Osteoblast (primary cell): ENCODE measurements around the gene POLR2A. TPM values are rescaled to one million over a fixed set of nuclear protein-coding genes. Genes with fewer than 3 reads are reported as not detected.

Experiments
- DNase-seq: peaks from one replicate; pipeline ENCODE4 v3.0.0; 2011; ENCODE audit warnings: low spot score, mixed read lengths; ENCODE audit not compliant: insufficient read length; ENCODE audit errors: missing footprints
- H2AFZ ChIP-seq: 2 replicates; pipeline ENCODE4 v1.6.0; 2011; ENCODE audit warnings: mild to moderate bottlenecking, low read length
- H3K27ac ChIP-seq: 2 replicates; pipeline ENCODE4 v1.5.1; 2011; ENCODE audit warnings: mild to moderate bottlenecking, low read depth, low read length, moderate library complexity
- H3K27me3 ChIP-seq: 2 replicates; pipeline ENCODE4 v1.6.0; 2012; ENCODE audit warnings: mild to moderate bottlenecking, control low read depth, inconsistent platforms, low read length, moderate library complexity; ENCODE audit not compliant: insufficient read depth
- H3K36me3 ChIP-seq: 2 replicates; pipeline ENCODE4 v1.5.1; 2011; ENCODE audit warnings: mild to moderate bottlenecking, low read length, control low read depth, moderate library complexity; ENCODE audit not compliant: insufficient read depth
- H3K4me1 ChIP-seq: 2 replicates; pipeline ENCODE4 v1.5.1; 2011; ENCODE audit warnings: mild to moderate bottlenecking, low read length, control low read depth, moderate library complexity; ENCODE audit not compliant: insufficient read depth
- H3K4me2 ChIP-seq: 2 replicates; pipeline ENCODE4 v1.6.0; 2011; ENCODE audit warnings: mild to moderate bottlenecking, low read length; ENCODE audit not compliant: insufficient read depth
- H3K4me3 ChIP-seq: fragments of 200-600 bp; sonication (generic); 3 replicates; pipeline ENCODE4 v1.5.1; 2012; ENCODE audit warnings: mild to moderate bottlenecking, low read length, inconsistent platforms; ENCODE audit not compliant: insufficient read depth
- H3K79me2 ChIP-seq: 2 replicates; pipeline ENCODE4 v1.6.0; 2012; ENCODE audit warnings: mild to moderate bottlenecking, low read length, control low read depth, inconsistent platforms; ENCODE audit not compliant: insufficient read depth
- H3K9me3 ChIP-seq: 2 replicates; pipeline ENCODE4 v1.5.1; 2011; ENCODE audit warnings: low read depth, low read length, control low read depth
- H4K20me1 ChIP-seq: 2 replicates; pipeline ENCODE4 v1.6.0; 2012; ENCODE audit warnings: mild to moderate bottlenecking, low read length, control low read depth; ENCODE audit not compliant: insufficient read depth
- total RNA-seq: library from RNA; depleted of rRNA; stranded (reverse); fragments of >200 nt; gene quantifications from 2 replicates; pipeline ENCODE4 v1.2.3, GENCODE V29; 2012
- TF ChIP-seq, protein P1 (sequence below): IDR thresholded peaks from 2 replicates; pipeline ENCODE4 v1.5.1; 2011; ENCODE audit warnings: mild to moderate bottlenecking, low read depth, low read length, moderate library complexity; ENCODE audit errors: extremely low read depth

POLR2A gene
- total RNA-seq, 1 donor = 95.9 TPM

DNA sequence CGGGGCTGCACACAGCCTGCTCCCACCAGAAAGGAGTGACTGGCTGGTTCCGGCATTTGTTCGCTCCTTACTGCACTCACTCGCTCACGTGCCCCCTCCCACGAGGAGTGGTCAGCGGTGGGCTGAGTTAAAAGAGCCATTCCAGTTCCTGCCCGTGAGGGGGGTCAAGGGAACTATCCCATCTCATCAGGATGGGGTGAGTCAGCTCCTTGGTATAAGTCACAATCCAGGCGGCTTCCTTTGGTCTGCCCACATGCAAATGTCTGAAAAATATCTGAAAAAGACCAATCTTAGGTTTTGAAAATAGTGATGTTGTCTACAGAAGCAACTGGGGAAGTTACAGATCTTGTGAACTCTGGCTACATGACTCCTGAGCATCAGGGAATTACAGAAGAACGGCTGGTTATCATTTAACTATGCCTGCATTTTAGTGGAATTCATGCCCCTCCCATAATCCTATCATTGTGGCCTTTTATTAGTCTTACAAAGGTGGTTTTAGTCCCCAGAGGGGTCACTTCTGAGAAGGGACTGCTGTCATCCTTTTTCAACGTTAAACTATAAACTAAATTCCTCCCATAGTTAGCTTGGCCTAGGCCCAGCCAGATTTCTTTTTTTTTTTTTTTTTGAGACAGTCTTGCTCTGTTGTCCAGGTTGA, 54.9 kb downstream of the POLR2A start:
- Histone ChIP-seq H2AFZ (no peak overlapping the region), H3K27ac (no peak overlapping the region), H4K20me1 (no peaks in the 10 kb centered on the region), H3K4me2 (no peak overlapping the region), H3K79me2 (no peaks in the 10 kb centered on the region), H3K4me3 (no peak overlapping the region), H3K9me3 (peaks cover 10% of the 10 kb centered on the region), H3K36me3 (no peaks in the 10 kb centered on the region), H3K4me1 (peaks cover 3% of the 10 kb centered on the region), H3K27me3 (peaks cover 14% of the 10 kb centered on the region)
- TF ChIP-seq, protein P1, sequence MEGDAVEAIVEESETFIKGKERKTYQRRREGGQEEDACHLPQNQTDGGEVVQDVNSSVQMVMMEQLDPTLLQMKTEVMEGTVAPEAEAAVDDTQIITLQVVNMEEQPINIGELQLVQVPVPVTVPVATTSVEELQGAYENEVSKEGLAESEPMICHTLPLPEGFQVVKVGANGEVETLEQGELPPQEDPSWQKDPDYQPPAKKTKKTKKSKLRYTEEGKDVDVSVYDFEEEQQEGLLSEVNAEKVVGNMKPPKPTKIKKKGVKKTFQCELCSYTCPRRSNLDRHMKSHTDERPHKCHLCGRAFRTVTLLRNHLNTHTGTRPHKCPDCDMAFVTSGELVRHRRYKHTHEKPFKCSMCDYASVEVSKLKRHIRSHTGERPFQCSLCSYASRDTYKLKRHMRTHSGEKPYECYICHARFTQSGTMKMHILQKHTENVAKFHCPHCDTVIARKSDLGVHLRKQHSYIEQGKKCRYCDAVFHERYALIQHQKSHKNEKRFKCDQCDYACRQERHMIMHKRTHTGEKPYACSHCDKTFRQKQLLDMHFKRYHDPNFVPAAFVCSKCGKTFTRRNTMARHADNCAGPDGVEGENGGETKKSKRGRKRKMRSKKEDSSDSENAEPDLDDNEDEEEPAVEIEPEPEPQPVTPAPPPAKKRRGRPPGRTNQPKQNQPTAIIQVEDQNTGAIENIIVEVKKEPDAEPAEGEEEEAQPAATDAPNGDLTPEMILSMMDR = no peak
- no peak for DNase-seq

DNA sequence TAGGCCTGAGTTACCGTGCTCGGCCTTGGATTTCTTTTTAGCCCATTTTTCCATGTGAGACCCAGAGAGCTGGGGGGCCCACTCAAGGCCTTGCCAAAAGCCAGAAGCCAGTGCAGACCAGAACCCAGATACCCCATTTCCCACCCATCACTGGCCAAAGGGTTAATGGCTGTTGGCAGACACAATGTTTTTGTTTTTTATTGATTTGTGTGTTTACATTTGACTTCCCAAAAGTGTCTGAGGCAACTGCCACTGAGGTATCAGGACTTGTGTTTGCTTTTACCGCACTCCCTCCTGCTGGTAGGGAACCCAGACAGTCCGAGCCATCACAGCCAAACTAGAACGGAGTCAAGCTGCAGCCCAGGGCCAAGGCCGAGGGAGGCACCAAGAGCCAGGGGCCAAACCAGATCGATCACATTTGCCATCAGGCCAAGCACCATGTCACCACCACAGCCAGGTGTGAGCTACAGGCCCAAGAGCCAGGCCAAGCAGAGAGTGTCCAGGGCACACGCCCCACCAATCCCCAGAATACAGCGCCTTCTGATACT, 57.0 kb downstream of the POLR2A start:
- peaks cover 3% of the 10 kb centered on the region for H3K4me1 ChIP-seq
- no peaks in the 10 kb centered on the region for H4K20me1 ChIP-seq
- no peak overlapping the region for H3K4me3 ChIP-seq
- H3K9me3 ChIP-seq = peaks cover 10% of the 10 kb centered on the region
- H3K27me3 ChIP-seq = peaks cover 15% of the 10 kb centered on the region
- no peaks in the 10 kb centered on the region for H3K79me2 ChIP-seq
- H3K4me2 ChIP-seq = no peak overlapping the region
- no peak for DNase-seq
- no peak overlapping the region for H3K27ac ChIP-seq
- TF ChIP-seq, protein P1 = no peak
- H3K36me3 ChIP-seq = no peaks in the 10 kb centered on the region
- H2AFZ ChIP-seq = no peak overlapping the region

DNA sequence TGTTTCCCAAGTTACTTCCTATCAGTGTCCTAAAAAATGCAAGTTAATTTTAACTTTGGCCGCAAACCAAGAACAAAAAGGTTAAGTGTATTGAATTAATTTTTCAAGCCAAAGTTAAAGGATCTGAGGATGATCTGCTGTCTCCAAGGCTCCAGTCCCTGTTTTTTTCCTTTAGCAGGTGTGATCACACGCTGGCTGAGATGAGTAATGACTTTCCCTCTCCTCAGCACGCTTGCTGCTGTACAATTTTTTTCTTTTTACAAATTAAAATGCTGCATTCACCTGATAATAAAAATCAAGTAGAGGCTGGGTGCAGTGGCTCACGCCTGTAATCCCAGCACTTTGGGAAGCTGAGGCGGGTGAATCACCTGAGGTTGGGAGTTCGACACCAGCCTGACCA, 60.7 kb downstream of the POLR2A start:
- Histone ChIP-seq H3K27me3 (peaks cover 15% of the 10 kb centered on the region), H3K79me2 (no peaks in the 10 kb centered on the region), H4K20me1 (no peaks in the 10 kb centered on the region), H3K27ac (no peak overlapping the region), H3K9me3 (no peaks in the 10 kb centered on the region), H2AFZ (no peak overlapping the region), H3K36me3 (no peaks in the 10 kb centered on the region), H3K4me3 (no peak overlapping the region), H3K4me1 (peaks cover 10% of the 10 kb centered on the region), H3K4me2 (no peak overlapping the region)
- peak; percentile 18 for DNase-seq
- TF ChIP-seq, protein P1 = no peak

DNA sequence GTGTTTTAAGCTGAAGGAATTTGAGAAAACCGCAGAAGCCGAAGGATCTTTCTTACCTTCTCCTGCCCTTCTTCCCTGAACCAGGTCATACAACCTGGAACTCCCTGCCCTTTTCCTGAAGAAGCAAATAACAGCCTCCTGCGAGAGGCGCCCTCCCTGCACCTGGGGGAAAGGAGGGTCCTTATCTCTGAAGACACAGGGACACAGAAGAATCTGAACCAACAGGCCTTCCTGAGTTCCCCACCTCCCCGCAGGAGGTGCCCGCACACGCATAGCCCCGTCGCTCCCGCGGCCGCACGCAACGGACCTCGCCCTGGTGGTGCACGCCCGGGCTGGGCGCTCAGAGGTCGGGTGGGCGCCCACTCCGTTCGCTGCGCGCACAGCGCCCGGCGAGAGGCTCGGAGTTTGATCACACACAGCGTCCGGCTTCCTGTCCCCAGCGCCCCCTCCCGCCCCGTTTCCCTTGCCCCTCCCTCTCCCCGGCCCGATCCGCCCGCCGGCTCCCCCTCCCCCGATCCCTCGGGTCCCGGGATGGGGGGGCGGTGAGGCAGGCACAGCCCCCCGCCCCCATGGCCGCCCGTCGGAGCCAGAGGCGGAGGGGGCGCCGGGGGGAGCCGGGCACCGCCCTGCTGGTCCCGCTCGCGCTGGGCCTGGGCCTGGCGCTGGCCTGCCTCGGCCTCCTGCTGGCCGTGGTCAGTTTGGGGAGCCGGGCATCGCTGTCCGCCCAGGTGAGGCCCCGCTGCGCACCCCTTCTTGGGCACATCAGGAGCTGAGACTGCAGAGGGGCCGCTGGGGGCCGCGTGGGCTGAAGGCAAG, 64.6 kb downstream of the POLR2A start, which contains the start of gene TNFSF12:
TSS of gene TNFSF12 (plus strand) at position 474 of the 816 bp plus-strand sequence. CDS start at position 570, 96 bp downstream.
- H3K9me3 ChIP-seq = no peaks in the 10 kb centered on the region
- peak within 1 kb of the TSS; percentile 33 for H3K27ac ChIP-seq
- TF ChIP-seq, protein P1 = no peak
- H2AFZ ChIP-seq = peak within 1 kb of the TSS; percentile 78
- H3K27me3 ChIP-seq = peaks cover 4% of the 10 kb centered on the region
- H3K79me2 ChIP-seq = no peaks in the 10 kb centered on the region
- peak within 1 kb of the TSS; percentile 80 for H3K4me3 ChIP-seq
- no peaks in the 10 kb centered on the region for H4K20me1 ChIP-seq
- H3K4me2 ChIP-seq = peak within 1 kb of the TSS; percentile 88
- H3K4me1 ChIP-seq = peaks cover 10% of the 10 kb centered on the region
- DNase-seq = peak; percentile 92
- no peaks in the 10 kb centered on the region for H3K36me3 ChIP-seq
